ENCODE measurements around the gene ZFYVE1. TPM values are rescaled to one million over a fixed set of nuclear protein-coding genes. Genes with fewer than 3 reads are reported as not detected.
A peak's percentile ranks its signal among the peaks of the same experiment; 100 is the strongest.

The ZFYVE1 gene
- total and polyA plus RNA-seq, 2 of the 13 experiments (the other 11 are each of a cell fraction or from before 2014, with no cell fraction given) = 2.6 to 5.3 TPM

GRCh38 chr14:72926292-72927028 lies 100.4 kb downstream of the ZFYVE1 start, which contains the start of gene DCAF4 (continued):
- TF ChIP-seq ZNF362 (CRISPR knock-in tag; IDR thresholded peaks at IDR 0.05; ENCODE audit: borderline replicate concordance) = 0 out of 2 replicates have a peak, but pooled peaks have one; percentile 17
- no peak for TF ChIP-seq PLSCR1 (CRISPR knock-in tag; IDR thresholded peaks at IDR 0.05; ENCODE audit: borderline replicate concordance)
- TF ChIP-seq RELA (CRISPR knock-in tag; IDR thresholded peaks at IDR 0.05) = 0 out of 2 replicates have a peak, but pooled peaks have one; percentile 40
- peak; percentile 68 to 87 for TF ChIP-seq POLR2A (IDR thresholded peaks at IDR 0.05; ENCODE audit: insufficient read depth in 1 of 2, low read depth in 2 of 2, low read length in 2 of 2)
- TF ChIP-seq ZNF547 (CRISPR knock-in tag; IDR thresholded peaks at IDR 0.05) = peak; percentile 25; the same call in 1 of the 2 replicates
- TF ChIP-seq ZNF446 (CRISPR knock-in tag; IDR thresholded peaks at IDR 0.05) = peak; percentile 91
- TF ChIP-seq ZBTB38 (CRISPR knock-in tag; IDR thresholded peaks at IDR 0.05) = no peak
- no peak for TF ChIP-seq ZNF160 (CRISPR knock-in tag; IDR thresholded peaks at IDR 0.05)
- TF ChIP-seq SP2 (CRISPR knock-in tag; IDR thresholded peaks at IDR 0.05) = peak; percentile 94
- no peak for TF ChIP-seq CCAR2 (optimal IDR thresholded peaks at IDR 0.05; ENCODE audit: low read depth, low read length)
- TF ChIP-seq HNRNPK (IDR thresholded peaks at IDR 0.05; ENCODE audit: low read depth, low read length, poor library complexity, severe bottlenecking) = peak; percentile 86
- 0 out of 2 replicates have a peak, but pooled peaks have one; percentile 23 for TF ChIP-seq ZNF317 (CRISPR knock-in tag; IDR thresholded peaks at IDR 0.05)
- no peak for TF ChIP-seq HIC2 (CRISPR knock-in tag; IDR thresholded peaks at IDR 0.05; ENCODE audit: low read depth)
- peak; percentile 55 for TF ChIP-seq KAT8 (CRISPR knock-in tag; IDR thresholded peaks at IDR 0.05)
- peak; percentile 52; the same call in 1 of the 2 replicates for TF ChIP-seq ARNT2 (CRISPR knock-in tag; IDR thresholded peaks at IDR 0.05; ENCODE audit: low read depth)
- TF ChIP-seq ZNF3 (CRISPR knock-in tag; IDR thresholded peaks at IDR 0.05) = no peak
- peak; percentile 93 for TF ChIP-seq NFYC (CRISPR knock-in tag; IDR thresholded peaks at IDR 0.05)
- peak; percentile 87 for TF ChIP-seq ZNF230 (CRISPR knock-in tag; IDR thresholded peaks at IDR 0.05)
- no peak for TF ChIP-seq ZNF546 (CRISPR knock-in tag; conservative IDR thresholded peaks at IDR 0.05)
- TF ChIP-seq THAP9 (CRISPR knock-in tag; IDR thresholded peaks at IDR 0.05; ENCODE audit: borderline replicate concordance) = peak; percentile 45; the same call in 1 of the 2 replicates
- TF ChIP-seq ZNF264 (CRISPR knock-in tag; IDR thresholded peaks at IDR 0.05) = no peak
- TF ChIP-seq ZNF335 (CRISPR knock-in tag; IDR thresholded peaks at IDR 0.05) = peak; percentile 16; the same call in 1 of the 2 replicates
- 0 out of 2 replicates have a peak, but pooled peaks have one; percentile 58 for TF ChIP-seq ZNF34 (CRISPR knock-in tag; IDR thresholded peaks at IDR 0.05; ENCODE audit: borderline replicate concordance)
- TF ChIP-seq SUZ12 (IDR thresholded peaks at IDR 0.05; ENCODE audit: low read depth, low read length) = no peak
- no peak; the same call in 1 of the 2 replicates for TF ChIP-seq ZNF296 (CRISPR knock-in tag; conservative IDR thresholded peaks at IDR 0.05)

Measured in HepG2 (cell line).